OCI-LY7 (cell line): ENCODE results near the gene CDKAL1.

Experiments
- CTCF ChIP-seq: fragments of 200-600 bp; sonication (generic); conservative IDR thresholded peaks from 2 replicates; pipeline ENCODE4 v1.5.1; 2014; ENCODE audit warnings: mild to moderate bottlenecking, antibody characterized with exemption, low read length, moderate library complexity, mixed read lengths
- EZH2phosphoT487 ChIP-seq: fragments of 200-600 bp; sonication (generic); IDR thresholded peaks from 2 replicates; pipeline ENCODE4 v1.6.1; 2018; ENCODE audit warnings: low read depth, borderline replicate concordance, mild to moderate bottlenecking, mixed run types, antibody characterized with exemption, low read length, moderate library complexity, mixed read lengths

GRCh38 chr6:21082091-21082490 lies 547.8 kb downstream of the CDKAL1 start:
- no peak for TF ChIP-seq EZH2phosphoT487
- no peak for TF ChIP-seq CTCF
